MG63 (cell line): Measurements from ENCODE around the gene PDGFD. TPM values are rescaled to one million over a fixed set of nuclear protein-coding genes. Genes with fewer than 3 reads are reported as not detected.

Experiments
- DNase-seq: peaks from one replicate; pipeline ENCODE4 v3.0.0-alpha.2; 2020
- H3K27me3 ChIP-seq: fragments of 250-450 bp; sonication (Bioruptor Pico); 2 replicates; pipeline ENCODE4 v1.5.1; 2020; ENCODE audit warnings: mild to moderate bottlenecking, moderate library complexity
- H3K36me3 ChIP-seq: fragments of 250-450 bp; sonication (Bioruptor Pico); 2 replicates; pipeline ENCODE4 v1.5.1; 2020; ENCODE audit warnings: mild to moderate bottlenecking, moderate library complexity
- H3K4me3 ChIP-seq: fragments of 250-450 bp; sonication (Bioruptor Pico); 2 replicates; pipeline ENCODE4 v1.5.1; 2020; ENCODE audit warnings: mild to moderate bottlenecking, moderate library complexity
- H3K9me3 ChIP-seq: fragments of 250-450 bp; sonication (Bioruptor Pico); 2 replicates; pipeline ENCODE4 v1.5.1; 2020; ENCODE audit warnings: mild to moderate bottlenecking, moderate library complexity
- total RNA-seq: library from RNA; depleted of rRNA; stranded (reverse); fragments of >200 nt; shearing (Covaris generic); gene quantifications from 2 replicates; pipeline ENCODE4 v1.2.3, GENCODE V29; 2014; ENCODE audit warnings: low replicate concordance

The PDGFD gene
- total RNA-seq, 1 experiment from 2014 or later, result 0.95 TPM

GRCh38 chr11:103906291-103906867 lies 257.6 kb downstream of the PDGFD start:
- Histone ChIP-seq H3K36me3 (no peaks in the 10 kb centered on the region), H3K9me3 (no peaks in the 10 kb centered on the region), H3K27me3 (no peaks in the 10 kb centered on the region), H3K4me3 (no peak overlapping the region)
- no peak for DNase-seq

- H3K27me3 ChIP-seq, result no peaks in the 10 kb centered on the region
- DNase-seq, result no peak
- no peak overlapping the region for H3K4me3 ChIP-seq
- H3K9me3 ChIP-seq, result no peaks in the 10 kb centered on the region
- H3K36me3 ChIP-seq, result no peaks in the 10 kb centered on the region
These were observed 259.7 kb downstream of the PDGFD start for GRCh38 chr11:103904324-103904667.

DNA sequence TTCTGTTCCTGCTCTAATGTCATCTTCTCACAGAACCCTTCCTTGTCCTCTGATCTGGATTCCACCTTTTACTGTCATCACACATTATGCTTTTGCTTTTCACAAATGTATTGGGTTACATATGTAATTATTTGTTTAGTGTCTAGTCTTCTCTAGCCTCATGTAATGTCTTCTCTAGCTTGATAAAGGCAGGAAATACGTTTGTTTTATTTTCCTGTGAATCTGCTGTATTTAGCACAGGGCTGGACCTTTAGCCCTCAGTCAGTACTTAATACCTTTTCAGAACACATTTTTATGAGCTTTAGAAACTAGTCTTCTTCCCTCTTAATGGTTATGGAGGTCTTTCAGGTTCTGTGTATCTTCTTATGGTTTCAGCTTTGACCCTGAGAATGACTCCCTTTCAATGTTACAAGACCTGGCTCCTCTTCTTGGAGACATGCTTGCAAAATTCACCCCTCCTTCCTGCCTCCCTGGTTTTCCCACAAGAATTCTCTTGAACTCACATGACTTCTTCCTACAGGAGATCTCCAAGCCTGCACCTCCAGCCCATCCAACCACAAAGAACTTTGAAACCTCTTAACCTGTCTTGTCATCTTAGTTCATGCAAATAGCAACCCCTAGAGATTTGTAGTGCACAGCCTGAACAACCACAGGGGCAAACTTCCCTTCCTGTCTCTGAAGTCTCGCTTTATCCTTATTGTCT lies 260.2 kb downstream of the PDGFD start:
- Histone ChIP-seq H3K4me3 (no peak overlapping the region), H3K27me3 (no peaks in the 10 kb centered on the region), H3K36me3 (no peaks in the 10 kb centered on the region), H3K9me3 (no peaks in the 10 kb centered on the region)
- DNase-seq, result no peak

DNA sequence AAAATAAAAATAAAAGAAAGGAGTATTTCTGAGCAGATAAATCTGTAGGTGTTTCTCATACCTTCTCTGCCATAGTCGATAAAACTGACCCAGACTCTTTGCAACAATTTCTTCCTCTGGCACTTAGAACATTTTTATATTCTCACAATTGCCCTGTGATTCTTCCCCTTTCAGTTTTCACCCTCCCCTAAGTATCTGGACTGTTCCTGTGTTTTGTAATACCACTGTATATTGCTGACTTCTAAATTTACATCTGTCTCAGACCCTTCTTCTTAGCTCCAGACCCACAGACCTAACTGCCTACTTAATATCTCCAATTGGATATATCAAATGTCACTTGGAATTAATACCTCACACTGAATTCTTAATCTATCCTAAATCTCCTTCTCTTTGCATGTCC lies 261.0 kb downstream of the PDGFD start:
- Histone ChIP-seq H3K4me3 (no peak overlapping the region), H3K27me3 (no peaks in the 10 kb centered on the region), H3K36me3 (no peaks in the 10 kb centered on the region), H3K9me3 (no peaks in the 10 kb centered on the region)
- no peak for DNase-seq

DNA sequence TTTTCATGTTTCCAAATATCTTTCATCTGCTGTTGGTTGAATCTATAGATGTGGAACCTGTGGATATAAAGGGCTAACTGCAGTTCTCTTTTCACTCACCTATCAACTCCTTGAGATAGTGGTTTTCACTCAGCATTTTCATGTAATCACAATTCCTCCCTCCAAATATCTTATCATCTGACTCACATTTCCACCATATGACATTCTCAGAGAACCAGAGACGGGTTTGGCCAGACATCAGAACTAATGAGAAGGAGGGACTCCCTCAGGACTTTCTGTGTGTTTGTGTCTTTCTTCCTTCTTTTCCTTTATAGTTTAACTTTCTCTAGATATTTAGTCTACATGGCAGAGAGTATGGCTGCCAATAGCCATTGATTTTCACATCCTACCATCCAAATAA lies 262.3 kb downstream of the PDGFD start:
- Histone ChIP-seq H3K27me3 (no peaks in the 10 kb centered on the region), H3K36me3 (no peaks in the 10 kb centered on the region), H3K4me3 (no peak overlapping the region), H3K9me3 (no peaks in the 10 kb centered on the region)
- DNase-seq, result no peak

GRCh38 chr11:103898577-103899336 lies 265.2 kb downstream of the PDGFD start:
- H3K9me3 ChIP-seq, result no peaks in the 10 kb centered on the region
- no peaks in the 10 kb centered on the region for H3K27me3 ChIP-seq
- no peaks in the 10 kb centered on the region for H3K36me3 ChIP-seq
- no peak for DNase-seq
- no peak overlapping the region for H3K4me3 ChIP-seq

GRCh38 chr11:103898065-103898464 lies 265.9 kb downstream of the PDGFD start:
- DNase-seq, result no peak

GRCh38 chr11:103897160-103897936 lies 266.6 kb downstream of the PDGFD start:
- Histone ChIP-seq H3K9me3 (no peaks in the 10 kb centered on the region), H3K27me3 (no peaks in the 10 kb centered on the region), H3K4me3 (no peak overlapping the region), H3K36me3 (no peaks in the 10 kb centered on the region)
- no peak for DNase-seq

More at GRCh38 chr11:103898065-103898464, 265.9 kb downstream of the PDGFD start:
- no peaks in the 10 kb centered on the region for H3K9me3 ChIP-seq
- no peaks in the 10 kb centered on the region for H3K27me3 ChIP-seq
- no peaks in the 10 kb centered on the region for H3K36me3 ChIP-seq
- H3K4me3 ChIP-seq, result no peak overlapping the region

DNA sequence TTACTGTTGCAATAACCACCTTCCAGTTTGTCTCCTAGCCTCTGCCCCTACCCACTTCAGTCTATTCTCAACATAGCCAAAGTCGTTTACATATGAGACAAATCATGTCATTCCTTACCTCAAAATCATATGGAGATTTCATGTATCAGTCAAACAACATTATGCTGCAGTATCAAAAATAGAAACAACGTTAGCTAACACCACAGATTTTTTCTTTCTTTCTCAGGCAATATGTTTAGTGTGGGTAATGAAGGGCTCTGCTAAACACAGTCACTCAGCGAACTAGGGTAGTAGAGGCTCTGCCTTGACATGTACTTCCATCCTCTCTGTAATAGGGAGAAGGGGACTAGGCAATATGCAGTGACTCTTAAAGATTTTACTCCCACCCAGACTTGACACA lies 268.8 kb downstream of the PDGFD start:
- Histone ChIP-seq H3K9me3 (no peaks in the 10 kb centered on the region), H3K27me3 (no peaks in the 10 kb centered on the region), H3K4me3 (no peak overlapping the region), H3K36me3 (no peaks in the 10 kb centered on the region)
- DNase-seq, result no peak

DNA sequence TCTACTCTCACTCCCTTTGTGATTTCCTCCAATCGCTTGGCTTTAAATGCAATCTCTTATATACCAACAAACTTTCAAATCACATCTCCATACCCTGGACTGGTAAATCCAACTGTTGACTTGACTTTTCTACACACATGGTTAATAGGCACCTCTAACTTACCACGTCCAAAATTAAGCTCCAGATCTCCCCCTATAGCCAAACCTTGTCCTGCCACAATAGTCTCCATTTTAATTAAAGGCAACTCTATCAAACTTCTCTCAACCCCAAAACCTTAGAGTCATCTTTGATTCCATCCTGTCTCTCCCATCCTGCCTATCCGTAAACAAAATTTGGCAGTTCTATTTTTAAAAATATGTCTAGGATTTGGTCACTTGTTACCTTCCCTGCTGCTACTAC lies 269.3 kb downstream of the PDGFD start:
- Histone ChIP-seq H3K9me3 (no peaks in the 10 kb centered on the region), H3K4me3 (no peak overlapping the region), H3K36me3 (no peaks in the 10 kb centered on the region), H3K27me3 (no peaks in the 10 kb centered on the region)
- DNase-seq, result no peak

DNA sequence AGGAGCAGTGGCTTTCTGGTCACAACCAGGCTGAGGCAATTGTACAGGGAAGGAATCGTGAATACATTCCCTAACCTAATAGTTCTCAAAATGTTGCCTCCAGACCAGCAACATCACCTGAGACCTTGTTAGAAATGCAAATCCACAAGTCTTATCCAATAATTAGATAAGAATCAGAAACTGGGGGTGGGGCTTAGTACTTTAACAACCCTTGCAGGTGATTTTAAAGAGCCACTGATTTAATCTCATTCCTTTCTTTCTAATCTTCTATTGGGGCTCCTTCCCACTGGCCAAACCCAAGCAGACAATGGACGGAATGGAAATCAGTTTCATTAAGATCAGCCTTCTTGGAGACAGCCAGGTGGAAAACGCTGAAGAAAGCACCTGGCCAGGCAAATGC lies 269.9 kb downstream of the PDGFD start:
- Histone ChIP-seq H3K36me3 (no peaks in the 10 kb centered on the region), H3K9me3 (no peaks in the 10 kb centered on the region), H3K27me3 (no peaks in the 10 kb centered on the region), H3K4me3 (no peak overlapping the region)
- DNase-seq, result no peak

- no peak for DNase-seq
- H3K36me3 ChIP-seq, result no peaks in the 10 kb centered on the region
- H3K27me3 ChIP-seq, result no peaks in the 10 kb centered on the region
- H3K9me3 ChIP-seq, result no peaks in the 10 kb centered on the region
- H3K4me3 ChIP-seq, result no peak overlapping the region
These were observed 270.6 kb downstream of the PDGFD start for GRCh38 chr11:103893371-103893770.

GRCh38 chr11:103892603-103893002 lies 271.3 kb downstream of the PDGFD start:
- Histone ChIP-seq H3K4me3 (no peak overlapping the region), H3K36me3 (no peaks in the 10 kb centered on the region), H3K9me3 (no peaks in the 10 kb centered on the region), H3K27me3 (no peaks in the 10 kb centered on the region)
- DNase-seq, result peak; percentile 4

- H3K36me3 ChIP-seq, result no peaks in the 10 kb centered on the region
- no peaks in the 10 kb centered on the region for H3K9me3 ChIP-seq
- no peaks in the 10 kb centered on the region for H3K27me3 ChIP-seq
- no peak overlapping the region for H3K4me3 ChIP-seq
- DNase-seq, result no peak
These were observed 273.3 kb downstream of the PDGFD start for GRCh38 chr11:103890654-103891053.

DNA sequence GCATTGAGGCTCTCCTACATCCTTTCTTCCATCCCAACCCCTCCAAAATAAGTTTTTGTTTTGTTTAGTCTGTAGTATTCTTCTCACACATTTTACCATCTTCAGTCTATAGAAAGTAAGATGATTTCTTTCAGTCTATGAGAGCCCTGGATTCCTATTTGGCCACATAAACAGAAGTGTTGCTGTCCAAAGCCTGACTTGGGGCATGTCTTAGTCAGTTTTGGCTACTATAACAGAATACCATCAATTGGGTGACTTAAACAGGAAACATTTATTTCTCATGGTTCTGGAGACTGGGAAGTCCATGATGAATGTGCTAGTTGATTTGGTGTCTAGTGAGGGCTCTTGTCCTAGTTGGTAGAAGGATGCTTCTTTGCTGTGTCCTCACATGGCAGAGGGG lies 274.3 kb downstream of the PDGFD start:
- Histone ChIP-seq H3K36me3 (no peaks in the 10 kb centered on the region), H3K27me3 (no peaks in the 10 kb centered on the region), H3K9me3 (no peaks in the 10 kb centered on the region), H3K4me3 (no peak overlapping the region)
- no peak for DNase-seq

- no peak overlapping the region for H3K4me3 ChIP-seq
- no peaks in the 10 kb centered on the region for H3K36me3 ChIP-seq
- no peaks in the 10 kb centered on the region for H3K9me3 ChIP-seq
- DNase-seq, result no peak
- H3K27me3 ChIP-seq, result no peaks in the 10 kb centered on the region
These were observed 275.4 kb downstream of the PDGFD start for GRCh38 chr11:103888541-103888951.

GRCh38 chr11:103887001-103887658 lies 276.8 kb downstream of the PDGFD start:
- no peak overlapping the region for H3K4me3 ChIP-seq
- no peak for DNase-seq
- H3K9me3 ChIP-seq, result no peaks in the 10 kb centered on the region
- no peaks in the 10 kb centered on the region for H3K27me3 ChIP-seq
- no peaks in the 10 kb centered on the region for H3K36me3 ChIP-seq
